ENCODE measurements around the gene FBXL19. TPM values are rescaled to one million over a fixed set of nuclear protein-coding genes. Genes with fewer than 3 reads are reported as not detected.
A peak's percentile ranks its signal among the peaks of the same experiment; 100 is the strongest.
"Not testable (repeated sequence)": the region's sequence is repeated elsewhere in the genome, so short reads cannot be mapped to it uniquely, and the experiment has no call there.

Gene FBXL19, protein sequence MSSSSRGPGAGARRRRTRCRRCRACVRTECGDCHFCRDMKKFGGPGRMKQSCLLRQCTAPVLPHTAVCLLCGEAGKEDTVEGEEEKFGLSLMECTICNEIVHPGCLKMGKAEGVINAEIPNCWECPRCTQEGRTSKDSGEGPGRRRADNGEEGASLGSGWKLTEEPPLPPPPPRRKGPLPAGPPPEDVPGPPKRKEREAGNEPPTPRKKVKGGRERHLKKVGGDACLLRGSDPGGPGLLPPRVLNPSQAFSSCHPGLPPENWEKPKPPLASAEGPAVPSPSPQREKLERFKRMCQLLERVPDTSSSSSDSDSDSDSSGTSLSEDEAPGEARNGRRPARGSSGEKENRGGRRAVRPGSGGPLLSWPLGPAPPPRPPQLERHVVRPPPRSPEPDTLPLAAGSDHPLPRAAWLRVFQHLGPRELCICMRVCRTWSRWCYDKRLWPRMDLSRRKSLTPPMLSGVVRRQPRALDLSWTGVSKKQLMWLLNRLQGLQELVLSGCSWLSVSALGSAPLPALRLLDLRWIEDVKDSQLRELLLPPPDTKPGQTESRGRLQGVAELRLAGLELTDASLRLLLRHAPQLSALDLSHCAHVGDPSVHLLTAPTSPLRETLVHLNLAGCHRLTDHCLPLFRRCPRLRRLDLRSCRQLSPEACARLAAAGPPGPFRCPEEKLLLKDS
- 16.9 TPM for polyA plus RNA-seq (ENCODE audit: insufficient read length)
- long read RNA-seq, donor 1, partial matches to known transcripts = 0 of 1 reads
- long read RNA-seq, donor 1, other reads (novel, unspliced or antisense) = 0 of 1 reads
- long read RNA-seq, donor 2 = 0 reads
- long read RNA-seq, donor 3 = 0 reads
- long read RNA-seq, donor 4, partial matches to known transcripts = 0 of 1 reads
- long read RNA-seq, donor 4, other reads (novel, unspliced or antisense) = 0 of 1 reads
- long read RNA-seq, donor 5, partial matches to known transcripts = 12 of 13 reads
- long read RNA-seq, donor 5, other reads (novel, unspliced or antisense) = 0 of 13 reads
- long read RNA-seq, donor 6, partial matches to known transcripts = 5 of 5 reads
- long read RNA-seq, donor 6, other reads (novel, unspliced or antisense) = 0 of 5 reads
- long read RNA-seq, donor 7, partial matches to known transcripts = 15 of 16 reads
- long read RNA-seq, donor 7, other reads (novel, unspliced or antisense) = 0 of 16 reads
- long read RNA-seq, donor 8, partial matches to known transcripts = 0 of 1 reads
- long read RNA-seq, donor 8, other reads (novel, unspliced or antisense) = 0 of 1 reads

DNA sequence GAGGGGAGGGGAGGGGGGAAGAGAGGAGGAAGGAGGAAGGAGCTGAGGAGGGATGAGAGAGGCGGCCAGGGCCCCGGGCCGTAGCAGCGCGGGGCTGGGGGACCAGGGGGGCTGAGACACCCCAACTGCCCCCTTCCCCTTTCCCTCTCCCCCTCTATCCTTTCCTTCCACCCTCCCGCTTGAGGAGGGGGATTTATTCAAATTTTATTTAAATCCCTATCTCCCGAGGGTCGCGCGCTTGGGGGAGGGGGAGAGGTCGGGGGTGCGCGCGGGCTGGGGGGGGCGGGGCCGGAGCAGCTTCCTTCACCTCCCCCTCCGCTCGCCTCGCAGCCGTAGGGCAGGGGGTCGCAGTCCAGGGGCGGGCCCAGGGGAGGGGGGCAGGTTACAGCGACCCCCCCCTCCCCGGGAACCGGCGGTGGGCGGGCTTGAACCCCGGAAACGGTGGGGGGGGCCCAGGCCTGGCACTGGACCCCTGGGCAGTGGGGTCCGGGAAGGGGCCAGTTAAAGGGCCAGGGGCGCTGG lies at the start of gene FBXL19:
TSS of gene FBXL19 (plus strand) at position 19 of the 522 bp plus-strand sequence. CDS start 2,183 bp downstream, outside the sequence.
- DNase-seq = peak; percentile 59

DNA sequence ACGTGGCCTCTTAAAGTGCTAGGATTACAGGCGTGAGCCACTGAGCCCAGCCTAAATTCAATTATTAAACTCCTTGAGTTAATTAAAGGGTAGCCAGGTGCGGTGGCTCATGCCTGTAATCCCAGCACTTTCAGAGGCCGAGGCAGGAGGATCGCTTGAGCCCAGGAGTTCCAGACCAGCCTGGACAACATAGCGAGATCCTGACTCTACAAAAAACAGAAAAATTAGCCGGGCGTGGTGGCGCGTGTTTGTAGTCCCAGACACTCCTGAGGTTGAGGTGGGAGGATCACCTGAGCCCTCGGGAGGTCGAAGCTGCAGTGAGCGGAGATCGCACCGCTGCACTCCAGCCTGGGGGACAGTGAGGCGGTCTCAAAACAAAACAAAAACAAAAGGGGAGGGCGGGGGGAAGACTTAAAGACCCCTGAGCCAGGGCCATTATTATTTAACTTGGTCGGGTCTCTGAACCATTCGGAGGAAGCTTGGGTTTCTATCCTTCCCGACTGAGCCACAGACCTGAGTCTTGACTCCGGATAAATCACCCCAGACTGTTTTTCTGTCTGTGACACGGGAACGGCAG lies 49.0 kb upstream of the FBXL19 start:
- no peak for DNase-seq

DNA sequence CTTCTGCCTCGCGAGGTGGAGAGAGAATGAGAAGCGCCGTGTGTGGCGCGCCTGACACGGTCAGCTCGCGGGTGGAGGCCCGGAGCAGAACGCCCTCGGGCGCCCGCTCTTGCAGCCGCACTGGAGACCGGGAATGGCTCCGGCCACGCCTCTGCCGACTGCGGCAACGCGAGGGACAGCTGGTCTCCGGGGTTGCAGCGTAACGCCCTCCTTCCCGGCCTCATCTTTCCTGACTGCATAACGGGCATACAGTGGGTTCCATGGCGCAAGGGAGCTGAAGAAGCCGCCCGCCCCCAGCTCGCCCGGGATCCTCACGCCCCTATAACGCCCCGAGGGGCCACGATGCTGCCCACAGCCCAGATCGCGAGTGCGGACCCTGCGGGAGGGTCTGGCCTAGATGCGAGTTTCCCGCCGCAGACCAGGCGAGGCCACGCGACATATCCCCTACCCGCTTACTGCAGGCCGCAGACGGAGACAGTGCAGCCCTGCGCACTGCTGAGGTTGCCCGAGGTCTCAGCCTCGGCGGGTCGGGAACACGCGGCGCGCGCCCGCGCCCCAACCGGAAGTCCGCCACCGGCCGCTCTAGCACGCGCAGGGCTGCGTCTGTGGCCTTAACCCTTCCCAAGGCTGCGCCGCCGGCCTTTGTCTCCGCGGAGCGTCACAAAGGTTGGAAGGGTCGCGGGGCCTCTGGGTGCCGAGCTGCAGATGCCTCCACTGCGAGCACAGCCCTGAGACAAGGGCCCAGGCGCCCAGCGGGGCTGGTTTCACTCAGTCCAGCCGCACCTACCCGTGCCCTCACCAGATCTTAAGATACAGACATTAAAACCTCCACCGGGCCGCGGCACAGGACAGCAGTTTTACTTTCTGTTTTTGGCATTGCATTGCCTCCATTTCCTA lies 48.3 kb upstream of the FBXL19 start:
- DNase-seq = peak; percentile 90

DNA sequence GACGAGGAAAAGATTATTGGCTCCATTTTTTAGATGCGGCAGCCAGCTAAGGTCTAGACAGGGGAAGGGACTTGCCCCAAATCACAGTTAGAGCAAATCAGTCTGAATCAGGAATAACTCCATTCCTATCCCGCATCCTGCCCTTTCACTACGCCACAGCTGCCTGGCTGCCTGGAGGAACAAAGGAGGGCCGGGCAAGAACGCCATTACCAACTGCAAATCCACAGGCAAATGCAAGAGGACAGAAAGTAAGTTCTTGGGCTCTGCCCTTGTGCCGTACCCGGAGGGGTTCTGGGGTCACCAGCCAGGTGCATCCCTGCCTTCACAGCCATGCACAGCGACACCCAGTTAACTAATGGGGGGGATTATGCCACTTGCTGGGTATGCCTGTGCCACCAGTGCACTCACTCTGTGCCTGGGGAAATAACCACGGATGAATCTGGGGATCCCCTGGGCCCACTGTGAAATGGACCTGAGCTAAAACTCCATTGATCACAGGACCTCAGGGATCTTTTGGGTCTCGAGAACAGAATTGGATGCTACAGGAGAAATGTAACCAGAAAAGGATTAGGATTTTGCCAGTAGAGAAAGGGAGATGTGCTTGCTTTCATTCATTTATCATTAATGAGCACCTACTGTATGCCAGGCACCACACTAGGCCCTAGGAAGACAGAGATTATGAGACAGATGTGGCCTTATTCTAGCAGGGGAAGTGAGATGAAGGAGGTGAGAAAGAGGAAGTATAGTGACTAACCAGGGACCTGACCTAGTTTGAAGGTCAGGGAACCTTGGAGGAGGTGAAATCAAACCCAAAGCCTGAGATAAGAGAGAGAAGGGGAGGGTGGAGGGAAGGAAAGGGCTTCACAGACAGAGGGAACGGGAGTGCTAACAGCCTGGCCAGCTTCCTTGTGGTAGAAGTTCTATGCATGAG lies 47.2 kb upstream of the FBXL19 start:
- DNase-seq = no peak

DNA sequence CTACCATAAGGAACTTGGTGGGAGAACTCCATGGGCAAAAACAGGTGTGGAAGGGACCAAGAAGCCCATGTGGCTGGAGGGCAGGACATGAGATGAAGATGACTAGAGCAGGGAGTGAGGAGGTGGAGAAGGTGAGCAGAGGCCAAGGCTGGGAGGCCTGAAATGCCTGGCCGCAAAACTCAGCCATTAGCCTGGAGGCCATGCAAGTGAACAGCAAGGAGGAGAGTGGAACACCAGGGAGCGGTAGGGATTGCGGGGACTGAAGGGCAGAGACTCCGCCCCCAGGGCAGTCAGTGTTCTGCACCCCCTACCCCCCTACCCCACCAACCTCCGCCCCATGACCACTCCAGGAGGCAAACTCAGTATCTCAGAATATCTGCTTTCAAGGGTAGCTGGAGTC lies 46.5 kb upstream of the FBXL19 start:
- no peak for DNase-seq

DNA sequence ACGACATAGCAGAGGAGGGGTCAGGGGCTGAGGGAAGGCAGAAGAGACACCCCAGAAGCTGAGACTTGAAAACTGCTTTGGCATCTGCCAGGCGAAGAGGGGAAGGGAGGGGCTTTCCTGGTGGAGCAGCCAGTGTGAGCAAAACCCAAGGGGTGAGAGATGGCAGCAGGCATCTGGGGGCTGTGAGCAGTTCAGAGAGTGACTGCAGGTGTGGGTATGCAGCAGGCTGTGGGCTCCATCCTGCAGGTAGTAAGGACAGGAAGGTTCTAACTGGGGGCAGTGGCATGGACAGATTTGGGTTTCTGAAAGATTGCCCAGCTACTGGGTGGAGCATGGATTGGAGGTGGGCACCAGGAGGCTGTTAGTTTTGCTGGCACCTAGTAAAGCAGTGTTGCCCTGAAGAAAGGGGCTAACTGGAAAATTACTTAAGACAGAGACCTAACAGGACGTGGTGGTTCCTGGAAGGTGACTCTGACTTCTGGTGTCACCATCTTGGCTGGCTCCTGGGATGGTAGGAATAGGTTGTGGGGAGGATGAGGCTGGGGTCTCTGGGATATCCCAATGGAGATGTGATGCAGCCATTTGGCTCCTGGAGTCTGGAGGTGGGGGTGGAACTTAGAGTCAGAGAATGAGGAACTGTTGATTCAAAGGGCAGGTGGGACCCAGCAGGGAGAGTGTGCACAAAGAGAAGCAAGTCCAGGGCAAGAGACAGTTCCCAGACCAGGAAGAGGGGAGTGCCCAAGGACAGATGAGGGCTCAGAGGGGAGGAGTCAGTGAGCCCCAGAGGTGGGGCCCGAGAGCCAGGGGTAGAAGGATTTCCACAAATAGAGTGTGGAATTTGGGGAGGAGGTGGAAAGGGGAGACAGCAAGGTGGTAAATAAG lies 40.7 kb upstream of the FBXL19 start:
- DNase-seq = no peak

DNA sequence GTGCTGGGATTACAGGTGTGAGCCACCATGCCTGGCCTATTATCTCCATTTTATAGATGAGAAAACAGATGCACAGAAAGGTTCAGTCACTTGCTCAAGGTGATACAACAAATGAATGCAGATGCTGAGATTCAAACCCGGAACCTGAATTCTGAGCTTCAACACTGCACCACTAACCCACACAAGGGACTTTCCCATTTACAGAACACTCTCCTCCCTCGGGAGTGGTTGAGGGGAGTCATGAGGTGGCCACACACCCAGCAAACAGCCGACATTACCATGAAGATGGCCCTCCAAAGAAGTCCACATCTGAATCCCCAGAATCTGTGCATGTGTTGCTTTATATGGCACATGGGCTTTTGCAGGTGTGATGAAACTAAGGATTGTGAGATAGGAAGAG lies 38.6 kb upstream of the FBXL19 start:
- no peak for DNase-seq

DNA sequence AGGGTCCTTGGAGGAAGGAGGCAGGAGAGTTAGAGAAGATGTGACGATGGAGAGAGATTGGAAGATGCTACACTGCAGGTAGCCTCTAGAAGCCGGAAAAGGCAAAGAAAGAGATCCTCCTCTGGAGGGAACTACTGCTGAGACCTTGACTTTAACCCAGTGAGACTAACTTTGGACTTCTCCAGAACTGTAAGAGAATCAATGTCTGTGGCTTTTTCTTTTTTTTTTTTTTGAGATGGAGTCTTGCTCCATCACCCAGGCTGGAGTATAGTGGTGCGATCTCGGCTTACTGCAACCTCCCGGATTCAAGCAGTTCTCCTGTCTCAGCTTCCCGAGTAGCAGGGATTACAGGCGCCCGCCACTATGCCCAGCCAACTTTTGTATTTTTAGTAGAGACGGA lies 38.2 kb upstream of the FBXL19 start:
- DNase-seq = no peak

DNA sequence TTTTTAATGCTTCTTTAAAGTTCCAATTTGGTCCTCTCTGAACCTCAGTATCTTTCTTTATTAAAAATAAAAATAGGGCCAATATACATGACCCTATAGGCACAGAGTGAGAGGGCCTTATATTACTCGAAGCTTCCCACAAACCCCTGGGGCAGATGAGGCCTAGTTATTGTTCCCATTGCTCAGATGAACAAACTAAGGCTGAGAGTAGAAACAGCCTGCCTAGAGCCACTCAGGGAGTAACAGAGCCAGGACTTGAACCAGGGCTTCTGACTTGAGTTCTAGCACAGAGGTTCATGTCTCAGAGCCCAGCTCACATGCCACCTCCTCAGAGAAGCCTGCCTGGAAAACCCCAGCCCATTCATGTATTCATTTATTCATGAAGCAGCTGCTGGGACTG lies 37.2 kb upstream of the FBXL19 start:
- DNase-seq = no peak

DNA sequence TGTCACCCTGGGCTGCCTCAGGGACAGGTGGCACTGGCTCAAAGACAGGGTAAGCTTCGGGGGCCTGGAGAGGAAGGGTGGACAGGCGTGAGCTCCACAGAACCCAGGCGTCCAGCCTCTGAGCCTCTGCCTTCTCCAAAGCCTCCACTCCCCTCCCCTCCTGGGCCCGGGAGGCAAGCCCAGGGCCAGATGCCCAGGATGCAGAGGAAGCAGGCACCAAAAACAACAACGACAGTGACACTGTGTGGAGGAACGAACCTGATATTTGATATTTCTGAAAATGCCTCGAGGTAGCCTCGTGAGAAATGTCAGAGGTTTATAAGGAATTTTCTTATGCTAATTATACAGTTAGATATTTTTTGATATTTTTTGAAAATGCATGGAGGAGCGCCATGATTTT lies 35.4 kb upstream of the FBXL19 start:
- no peak for DNase-seq

DNA sequence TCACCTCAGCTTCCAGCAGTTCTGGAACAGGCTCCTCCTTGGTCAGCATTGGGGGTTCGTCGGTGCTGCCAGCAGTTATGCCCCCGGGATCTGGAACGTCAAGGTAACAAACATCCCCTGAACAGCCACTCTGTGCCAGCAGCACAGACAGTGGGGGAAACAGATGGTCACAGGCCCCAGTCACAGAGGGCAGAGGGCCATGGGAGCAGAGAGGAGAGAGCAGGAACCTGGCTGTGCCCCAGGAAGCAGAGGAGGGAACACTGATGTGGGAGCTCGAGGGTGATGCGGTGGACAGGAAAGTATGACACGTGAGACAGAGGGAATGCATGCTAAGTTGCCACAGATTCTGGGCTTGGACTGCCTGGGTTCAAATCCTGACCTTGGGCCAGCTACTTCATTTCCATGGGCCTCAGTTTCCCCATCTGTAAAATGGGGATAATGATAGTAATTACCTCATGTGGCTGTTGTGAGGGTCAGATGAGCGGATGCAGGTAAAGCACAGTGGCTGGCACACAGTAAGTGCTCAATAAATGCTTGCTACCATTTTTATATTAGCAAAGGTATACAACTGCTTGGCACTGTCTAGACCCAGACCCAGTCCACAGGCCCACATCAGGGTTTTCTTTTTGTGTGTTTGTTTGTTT lies 34.4 kb upstream of the FBXL19 start:
- no peak for DNase-seq

DNA sequence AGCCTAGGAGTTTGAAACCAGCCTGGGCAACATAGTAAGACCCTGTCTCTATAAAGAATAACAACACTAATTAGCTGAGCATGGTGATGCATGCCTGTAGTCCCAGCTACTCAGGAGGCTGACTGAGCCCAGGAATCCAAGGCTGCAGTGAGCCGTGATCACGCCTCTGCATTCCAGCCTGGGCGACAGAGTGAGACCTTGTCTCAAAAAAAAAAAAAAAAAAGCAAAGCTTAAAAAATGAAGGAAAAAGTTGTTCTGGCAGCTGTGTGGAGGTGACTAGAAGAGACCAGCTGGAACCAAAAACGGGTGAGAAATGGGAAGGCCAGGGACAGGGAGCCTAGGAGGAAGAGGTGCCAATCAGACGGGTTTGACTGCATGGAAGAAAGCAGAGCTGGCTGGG lies 33.7 kb upstream of the FBXL19 start:
- no peak for DNase-seq

DNA sequence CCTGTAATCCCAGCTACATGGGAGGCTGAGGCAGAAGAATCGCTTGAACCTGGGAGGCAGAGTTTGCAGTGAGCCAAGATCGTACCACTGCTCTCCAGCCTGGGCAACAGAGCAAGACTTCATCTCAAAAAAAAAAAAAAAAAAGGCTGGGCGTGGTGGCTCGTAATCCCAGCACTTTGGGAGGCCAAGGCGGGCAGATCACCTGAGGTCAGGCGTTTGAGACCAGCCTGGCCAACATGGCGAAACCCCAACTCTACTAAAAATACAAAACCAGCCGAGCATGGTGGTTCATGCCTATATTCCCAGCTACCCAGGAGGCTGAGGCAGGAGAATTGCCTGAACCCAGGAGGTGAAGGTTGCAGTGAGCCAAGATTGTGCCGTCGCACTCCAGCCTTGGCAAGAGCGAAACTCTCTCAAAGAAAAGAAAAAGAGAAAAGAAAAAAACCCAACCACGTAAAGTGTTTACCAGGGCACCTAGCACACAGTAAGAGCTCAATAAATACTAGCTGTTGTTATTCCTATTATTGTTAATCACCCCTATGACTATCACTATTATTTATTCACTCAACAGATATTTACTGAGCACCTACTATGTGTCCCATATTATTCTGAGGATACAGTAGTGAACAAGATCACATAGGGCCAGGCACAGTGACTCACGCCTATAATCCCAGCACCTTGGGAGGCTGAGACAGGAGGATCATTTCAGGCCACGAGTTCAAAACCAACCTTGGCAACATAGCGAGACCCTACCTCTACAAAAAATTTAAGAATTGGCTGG lies 32.1 kb upstream of the FBXL19 start:
- DNase-seq = not testable (repeated sequence)

DNA sequence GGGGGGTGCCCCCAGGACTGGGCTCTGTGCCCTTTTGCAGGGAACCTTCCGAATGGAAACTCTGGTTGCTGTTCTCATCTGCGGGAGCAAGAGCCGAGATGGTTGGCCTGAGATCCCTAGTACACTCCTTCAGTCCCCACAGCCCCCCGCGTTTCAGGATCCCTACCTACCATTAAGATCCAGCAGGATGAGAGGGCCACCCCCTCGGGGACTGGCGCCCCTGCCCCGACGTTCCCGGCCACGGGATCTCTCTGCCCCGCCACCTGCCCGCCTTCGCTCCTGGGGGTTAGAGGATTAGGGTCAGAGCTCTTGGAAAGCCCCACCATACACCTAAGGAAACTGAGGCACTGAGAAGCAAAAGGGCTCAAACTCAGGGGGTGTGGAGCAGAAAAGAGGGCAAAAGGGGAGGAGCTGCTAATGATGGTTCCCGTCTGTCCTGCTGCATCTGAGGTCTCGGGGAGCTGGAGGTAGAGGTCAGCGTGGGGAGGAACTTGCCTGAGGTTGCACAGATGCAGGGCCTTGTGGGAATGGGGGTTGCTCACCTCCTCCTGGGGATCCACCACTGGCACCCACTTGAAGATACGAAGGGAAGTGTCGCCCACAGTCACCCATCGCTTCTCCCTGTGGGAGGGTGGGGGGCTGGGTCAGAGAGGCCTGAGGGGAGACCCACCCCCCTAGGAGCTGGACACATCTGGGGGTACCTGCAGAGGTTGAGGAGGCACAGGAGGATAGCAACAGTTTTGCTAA lies 30.5 kb upstream of the FBXL19 start:
- DNase-seq = no peak

DNA sequence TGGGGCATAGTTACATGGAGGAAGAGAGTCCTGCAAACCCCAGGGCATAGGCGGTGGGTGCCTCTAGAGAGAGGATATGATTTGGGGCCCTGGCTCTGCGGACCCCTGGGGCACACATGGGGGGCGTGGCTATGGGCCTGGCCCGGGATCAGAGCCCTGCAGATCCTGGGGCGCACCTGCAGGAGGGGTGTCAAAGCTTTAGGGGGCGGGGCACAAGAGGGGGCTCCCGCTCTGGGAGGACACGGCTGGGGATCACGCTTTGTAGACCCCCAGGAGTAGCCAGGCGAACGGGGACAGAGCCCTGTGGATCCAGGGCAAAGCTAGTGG lies 30.0 kb upstream of the FBXL19 start:
- no peak for DNase-seq

DNA sequence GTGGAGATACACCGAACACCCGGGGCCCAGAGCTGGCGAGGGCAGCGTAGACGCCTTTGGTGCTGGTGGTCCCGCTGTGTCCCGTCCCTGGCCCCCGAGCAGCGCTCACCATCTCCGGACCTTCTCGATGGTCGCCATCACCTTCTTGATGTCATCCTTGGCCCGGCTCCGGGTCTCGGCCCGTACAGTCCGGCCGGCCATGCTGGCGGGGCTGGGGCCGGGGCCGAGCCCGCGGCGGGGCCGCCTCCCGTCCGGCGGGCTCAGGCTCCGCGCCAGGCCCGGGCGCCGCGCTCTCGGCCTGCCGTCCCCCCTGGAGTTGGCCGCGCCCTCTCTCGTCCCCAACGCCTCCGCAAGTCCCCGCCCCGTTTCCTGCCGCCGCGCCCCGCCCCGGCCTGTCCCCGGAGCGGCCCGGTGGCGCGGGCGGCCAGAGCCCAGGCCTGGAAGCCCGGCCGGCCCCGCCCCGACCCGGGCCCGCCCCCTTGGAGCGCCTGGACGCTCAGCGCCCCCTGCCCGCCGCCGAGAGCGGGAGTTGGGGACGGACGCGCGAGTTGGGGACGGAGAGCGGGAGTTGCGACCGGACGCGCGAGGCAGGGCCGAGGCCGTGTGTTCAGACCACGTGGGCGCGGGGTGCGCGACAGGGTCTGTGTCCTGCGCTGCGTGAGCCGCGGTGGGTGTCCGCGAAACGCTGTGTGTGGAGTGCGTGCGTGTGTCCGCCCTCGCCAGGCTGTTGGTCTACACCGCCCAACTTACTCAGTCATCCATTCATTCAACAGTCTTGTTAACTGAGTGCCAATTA lies 29.4 kb upstream of the FBXL19 start, which contains the start of gene BCL7C:
TSS of gene BCL7C (minus strand) at position 334 of the 796 bp plus-strand sequence. CDS start at position 201, 133 bp downstream.
- DNase-seq = peak; percentile 93

Measured in left kidney (tissue), 8 donors.